HG02973 (cell line): ENCODE results near the gene CD69.
"Not testable (repeated sequence)": the region's sequence is repeated elsewhere in the genome, so short reads cannot be mapped to it uniquely, and the experiment has no call there.

Source experiments
- ATAC-seq: cut with Tn5 transposase; IDR thresholded peaks from one replicate; pipeline ENCODE4 v1.9.1; 2021; ENCODE audit warnings: moderate library complexity; ENCODE audit not compliant: unreplicated experiment

Gene CD69

DNA sequence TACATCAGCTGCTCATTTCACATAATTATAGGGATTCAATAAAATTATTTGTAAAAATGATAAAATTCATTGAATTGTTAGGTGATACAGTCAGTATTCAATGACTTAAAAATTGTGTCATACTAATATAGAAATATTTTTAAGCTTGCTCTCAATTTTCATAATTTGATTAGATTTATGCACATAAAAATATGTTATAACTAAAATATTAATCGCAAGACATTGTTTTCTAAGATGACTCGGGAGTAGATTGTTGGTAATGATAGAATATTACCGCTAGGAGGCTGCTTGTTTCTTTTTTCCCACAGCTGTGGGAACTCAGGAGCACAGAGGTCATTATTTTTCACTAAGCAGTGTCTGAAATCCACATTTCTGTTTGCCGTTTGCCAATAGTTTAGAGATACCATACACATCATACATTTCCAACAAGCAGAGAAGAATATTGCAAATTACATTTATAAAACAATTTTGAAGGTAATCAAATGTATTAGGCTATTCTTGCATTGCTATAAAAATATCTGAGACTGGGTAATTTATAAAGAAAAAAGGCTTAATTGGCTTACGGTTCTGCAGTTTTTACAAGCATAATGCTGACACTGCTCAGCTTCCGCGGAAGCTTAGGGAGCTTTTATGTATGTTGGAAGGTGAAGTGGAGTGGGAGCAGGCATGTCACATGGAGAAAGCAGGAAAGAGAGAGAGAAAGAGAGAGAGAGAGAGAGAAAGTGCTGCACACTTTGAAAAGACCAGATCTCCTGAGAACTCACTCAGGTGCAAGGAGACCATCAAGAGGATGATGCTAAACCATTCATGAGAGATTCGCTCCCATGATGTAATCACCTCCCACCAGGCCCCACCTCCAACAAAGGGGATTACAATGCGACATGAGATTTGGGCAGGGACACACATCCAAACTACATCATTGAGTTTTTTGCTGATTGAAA lies 9.2 kb downstream of the CD69 start:
- ATAC-seq = no peak

DNA sequence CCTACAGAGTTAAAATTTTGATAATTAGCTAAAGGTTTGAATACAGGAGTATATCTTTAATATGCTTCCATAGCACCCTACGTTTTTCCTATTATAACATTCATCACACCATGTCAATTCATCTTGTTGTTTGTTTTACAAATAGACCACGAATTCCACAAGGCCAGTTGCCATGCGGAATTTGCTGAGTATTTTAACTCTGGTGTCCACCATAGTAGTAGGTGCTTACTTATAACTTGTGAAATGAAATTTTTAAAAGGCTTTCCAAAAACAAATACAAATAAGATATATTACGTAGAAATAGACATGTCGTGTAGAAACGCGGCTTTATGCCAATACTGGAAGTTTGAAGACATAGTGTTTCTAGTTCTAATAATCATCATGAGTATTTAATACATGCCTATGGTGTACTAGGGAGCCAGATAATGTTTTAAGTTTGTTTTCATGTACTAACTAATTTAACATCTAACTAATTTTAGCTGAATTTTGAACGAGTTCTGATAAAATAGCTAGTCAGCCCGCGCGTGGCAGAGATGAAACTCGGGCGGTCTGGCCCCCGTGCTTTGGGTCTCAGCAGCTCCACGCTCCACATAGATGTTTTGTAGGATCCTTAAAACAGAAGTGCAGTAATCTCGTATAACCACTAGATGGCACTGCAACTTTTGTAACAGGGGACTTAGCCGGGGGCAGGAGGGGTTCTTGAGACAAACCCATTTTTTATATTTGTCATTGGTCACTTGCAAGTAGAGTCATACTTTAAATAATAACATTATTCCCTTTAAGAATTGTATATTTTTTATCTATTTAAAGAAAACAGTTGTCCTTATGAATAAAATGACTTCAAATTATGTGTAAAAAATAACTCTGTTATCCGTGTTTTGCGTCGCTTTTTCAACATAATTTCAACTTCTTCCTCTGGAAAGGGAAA lies 10.2 kb downstream of the CD69 start:
- peak; percentile 48 for ATAC-seq

DNA sequence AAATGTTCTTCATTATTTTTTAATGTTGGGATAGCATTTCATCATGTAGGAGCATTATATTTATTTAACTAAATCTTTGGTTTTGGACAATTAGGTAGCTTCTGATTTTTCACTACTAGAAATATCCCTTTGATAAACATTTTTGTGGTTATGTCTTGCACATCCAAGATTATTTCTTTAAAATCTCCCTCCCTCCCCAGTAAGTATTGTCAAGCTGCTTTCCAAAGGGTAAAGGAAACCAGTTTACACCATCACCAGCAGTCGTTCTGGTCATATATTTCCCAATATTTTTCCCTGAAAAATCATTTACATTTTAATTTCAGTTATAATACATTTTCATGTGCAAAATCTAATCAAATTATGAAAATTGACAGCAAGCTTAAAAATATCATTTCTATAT lies 11.1 kb downstream of the CD69 start:
- ATAC-seq = no peak

DNA sequence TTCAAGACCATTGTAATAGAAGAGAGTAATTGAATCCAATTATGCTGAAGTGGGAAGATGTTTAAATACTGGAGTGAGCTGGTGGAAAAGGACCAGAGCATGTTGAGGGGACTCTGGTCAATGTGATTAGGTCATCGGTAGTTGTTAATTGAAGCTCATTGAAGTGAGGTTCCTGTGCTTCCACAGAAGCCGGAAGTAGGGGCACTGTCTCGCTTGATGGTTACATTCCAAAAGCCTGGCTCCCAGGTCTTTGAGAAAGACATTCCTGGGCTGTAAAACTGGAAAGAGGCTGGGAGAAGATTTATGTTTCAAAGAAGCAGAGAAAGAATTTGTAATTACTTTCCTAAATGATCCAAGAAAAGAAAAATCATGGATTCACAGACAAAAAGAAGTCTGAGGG lies 15.5 kb downstream of the CD69 start:
- ATAC-seq = no peak

DNA sequence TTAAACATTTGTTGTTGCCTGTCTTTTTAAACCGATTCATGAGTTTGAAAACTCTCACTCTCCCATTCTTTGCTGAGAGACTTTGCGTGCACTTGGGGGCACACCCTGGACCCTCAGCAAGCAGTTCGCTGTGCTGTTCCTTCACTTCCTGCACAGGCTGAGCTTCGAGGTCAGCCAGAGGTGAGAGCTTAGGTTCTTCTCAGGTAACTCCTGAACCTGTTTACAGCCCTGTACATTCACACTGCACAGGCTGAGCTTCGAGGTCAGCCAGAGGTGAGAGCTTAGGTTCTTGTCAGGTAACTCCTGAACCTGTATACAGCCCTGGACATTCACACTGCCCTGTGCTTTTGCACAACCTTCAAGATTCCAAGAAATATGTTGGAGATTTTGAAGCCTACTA lies 18.0 kb downstream of the CD69 start:
- ATAC-seq = no peak

DNA sequence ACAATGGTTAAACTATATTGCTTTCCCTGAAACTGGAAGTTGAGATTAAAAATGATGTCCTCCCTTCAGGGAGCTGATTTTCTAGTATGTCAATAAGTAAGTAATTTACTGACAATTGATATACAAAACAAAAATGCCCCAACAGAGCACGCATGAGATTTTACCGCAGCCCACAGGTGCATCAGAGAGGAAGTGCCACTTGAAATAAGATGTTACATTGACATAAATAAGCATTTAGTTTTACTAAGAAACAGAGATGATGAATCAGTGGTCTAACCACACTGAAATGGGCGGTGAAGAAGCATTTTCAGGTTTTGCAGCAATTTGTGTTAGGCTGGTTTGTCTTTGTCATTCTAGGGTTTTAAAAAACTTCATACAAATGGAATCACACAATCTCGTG lies 19.0 kb downstream of the CD69 start:
- ATAC-seq = peak; percentile 74

DNA sequence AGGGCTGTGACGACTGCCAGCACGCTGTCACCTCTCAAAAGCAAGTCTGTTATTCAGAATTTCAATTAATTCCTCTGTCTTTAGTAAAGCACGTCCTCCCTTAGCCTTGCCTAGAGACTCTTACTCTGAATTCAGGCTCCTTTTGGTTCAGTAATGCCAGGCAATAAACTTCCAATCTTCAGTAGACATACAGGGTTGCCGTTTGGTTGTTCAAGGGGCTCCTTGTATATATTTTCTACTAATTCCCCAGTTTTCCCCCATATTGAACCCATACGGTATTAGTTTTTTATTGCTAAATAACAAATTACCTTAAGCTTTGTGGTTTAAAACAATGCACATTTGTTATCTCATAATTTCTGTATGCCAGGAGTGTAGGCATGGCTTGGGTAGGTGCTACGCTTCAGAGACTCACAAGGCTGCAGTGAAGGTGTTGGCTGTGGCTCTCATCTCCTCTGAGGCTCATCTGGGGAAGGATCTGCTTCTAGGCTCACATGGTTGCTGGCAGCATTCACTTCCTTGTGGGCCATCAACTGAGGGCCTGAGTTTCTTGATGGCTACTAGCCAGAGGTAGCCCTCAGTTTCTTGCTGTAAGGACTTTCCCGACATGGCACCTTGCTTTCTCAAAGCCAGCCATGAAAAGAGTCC lies 20.5 kb downstream of the CD69 start:
- ATAC-seq = no peak

DNA sequence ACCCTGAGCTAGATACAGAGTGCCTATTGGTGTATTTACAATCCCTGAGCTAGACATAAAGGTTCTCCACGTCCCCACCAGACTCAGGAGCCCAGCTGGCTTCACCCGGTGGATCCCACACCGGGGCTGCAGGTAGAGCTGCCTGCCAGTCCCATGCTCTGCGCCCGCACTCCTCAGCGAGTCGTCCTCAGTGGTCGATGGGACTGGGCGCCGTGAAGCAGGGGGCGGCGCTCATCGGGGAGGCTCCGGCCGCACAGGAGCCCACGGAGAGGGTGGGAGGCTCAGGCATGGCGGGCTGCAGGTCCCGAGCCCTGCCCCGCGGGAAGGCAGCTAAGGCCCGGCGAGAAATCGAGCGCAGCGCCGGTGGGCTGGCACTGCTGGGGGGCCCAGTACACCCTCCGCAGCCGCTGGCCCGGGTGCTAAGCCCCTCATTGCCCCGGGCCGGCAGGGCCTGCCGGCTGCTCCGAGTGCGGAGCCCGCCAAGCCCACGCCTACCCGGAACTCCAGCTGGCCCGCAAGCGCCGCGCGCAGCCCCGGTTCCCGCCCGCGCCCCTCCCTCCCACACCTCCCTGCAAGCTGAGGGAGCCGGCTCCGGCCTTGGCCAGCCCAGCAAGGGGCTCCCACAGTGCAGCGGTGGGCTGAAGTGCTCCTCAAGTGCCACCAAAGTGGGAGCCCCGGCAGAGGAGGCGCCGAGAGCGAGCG lies 21.1 kb downstream of the CD69 start:
- not testable (repeated sequence) for ATAC-seq

DNA sequence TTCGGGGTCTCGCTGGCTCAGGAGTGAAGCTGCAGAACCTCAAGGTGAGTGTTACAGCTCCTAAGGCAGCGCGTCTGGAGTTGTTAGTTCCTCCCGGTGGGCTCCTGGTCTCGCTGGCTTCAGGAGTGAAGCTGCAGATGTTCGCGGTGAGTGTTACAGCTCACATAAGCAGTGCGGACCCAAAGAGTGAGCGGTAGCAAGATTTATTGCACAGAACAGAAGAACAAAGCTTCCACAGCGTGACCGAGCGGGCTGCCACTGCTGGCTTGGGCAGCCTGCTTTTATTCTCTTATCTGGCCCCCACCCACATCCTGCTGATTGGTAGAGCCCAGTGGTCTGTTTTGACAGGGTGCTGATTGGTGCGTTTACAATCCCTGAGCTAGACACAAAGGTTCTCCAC lies 21.8 kb downstream of the CD69 start:
- not testable (repeated sequence) for ATAC-seq

DNA sequence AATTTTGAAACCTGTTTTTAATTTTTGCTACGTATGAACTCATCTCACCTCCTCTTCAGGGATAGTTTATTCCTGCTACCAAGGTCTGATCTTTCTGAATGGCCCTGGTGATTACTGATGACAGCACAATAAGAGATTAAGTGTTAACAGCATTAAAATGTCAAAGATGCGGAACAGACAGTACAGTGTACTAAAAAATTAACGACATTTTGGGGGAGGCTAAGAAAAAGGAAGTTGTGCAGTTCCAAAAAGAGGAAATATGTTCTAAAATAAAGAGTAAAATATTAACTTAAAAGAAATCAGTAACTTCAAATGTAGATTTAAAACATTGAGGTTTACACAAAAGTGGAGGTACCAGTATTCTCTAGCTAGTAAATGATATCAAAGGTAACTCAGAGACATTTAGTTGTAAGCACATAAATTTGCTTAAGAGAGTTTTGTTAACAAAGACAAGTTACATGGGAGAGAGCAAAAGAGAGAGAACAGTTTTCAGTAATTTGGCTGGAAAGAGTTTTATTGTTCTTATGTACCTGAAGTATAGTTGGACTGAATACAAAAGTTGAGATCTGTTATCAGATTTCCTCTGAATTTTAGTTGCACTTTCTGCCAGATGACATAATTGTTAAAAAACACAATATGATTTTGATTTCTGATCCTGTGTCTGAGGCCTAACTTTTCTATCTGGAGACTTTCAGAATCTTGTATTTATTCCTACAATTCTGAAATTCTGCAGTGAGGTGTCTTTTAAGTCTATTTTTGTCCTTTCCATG lies 23.6 kb downstream of the CD69 start:
- ATAC-seq = no peak

DNA sequence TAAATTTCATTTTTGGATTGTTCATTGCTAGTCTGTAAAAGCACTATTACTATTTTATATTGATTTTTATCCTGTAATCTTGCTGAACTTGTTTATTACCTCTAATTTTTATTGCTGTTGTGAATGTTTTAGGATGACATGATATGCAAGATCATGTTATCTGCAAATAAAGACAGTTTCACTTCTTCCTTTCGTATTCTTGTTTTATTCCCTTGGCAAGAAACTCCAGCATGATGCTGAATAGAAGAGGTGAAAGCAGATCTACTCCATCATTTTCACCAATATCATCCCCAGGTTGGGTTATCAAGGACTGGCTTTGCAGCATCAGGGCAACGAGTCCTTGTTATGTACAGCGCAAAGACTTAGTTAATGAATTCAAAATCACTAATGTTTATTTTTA lies 25.1 kb downstream of the CD69 start:
- ATAC-seq = no peak

DNA sequence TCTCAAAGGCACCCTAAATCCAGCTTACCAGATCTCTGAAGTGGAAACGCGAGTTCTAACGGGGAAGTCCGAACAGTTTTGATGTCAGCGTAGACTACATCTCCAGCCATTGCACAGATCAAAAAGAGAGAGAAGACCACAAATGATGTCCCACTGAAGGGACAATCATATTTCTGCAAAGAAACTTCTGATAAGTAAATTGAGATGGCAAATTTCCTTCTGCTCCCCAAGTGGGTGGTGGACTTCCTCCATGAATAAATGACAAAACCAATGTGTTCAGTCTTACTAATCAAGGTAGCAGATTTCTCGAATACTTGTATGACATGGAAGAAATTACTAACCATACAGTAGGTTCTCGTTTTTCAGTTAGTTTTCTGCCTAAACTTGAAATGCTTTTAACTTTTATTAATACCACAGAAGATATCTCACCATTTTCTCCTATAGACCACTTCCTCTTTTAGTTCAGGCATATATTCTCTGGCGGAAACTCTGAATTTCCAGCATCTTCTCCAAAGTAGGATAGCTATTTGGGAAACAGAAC lies 27.7 kb downstream of the CD69 start, which contains the start of gene CLECL1:
TSS of gene CLECL1 (minus strand) at position 177 of the 541 bp plus-strand sequence.
- peak; percentile 42 for ATAC-seq

DNA sequence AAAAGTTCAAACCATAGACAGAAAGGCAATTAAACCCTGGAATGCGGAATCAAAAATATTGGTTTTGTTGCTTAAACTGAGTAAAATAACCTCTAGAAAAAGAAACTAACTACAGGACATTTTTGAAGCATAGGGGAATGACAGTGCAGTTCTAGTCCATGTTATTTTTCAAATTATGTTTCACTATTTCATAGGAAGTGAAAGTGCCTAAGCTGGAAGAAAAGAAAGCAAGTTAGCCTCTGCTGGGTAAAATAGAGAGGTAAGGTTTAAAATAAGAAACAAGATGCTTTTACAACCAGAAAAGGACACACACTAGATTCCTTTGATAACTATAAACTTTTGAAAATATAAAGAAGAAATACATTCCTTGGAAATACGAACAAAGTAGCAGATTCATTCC lies 28.9 kb downstream of the CD69 start:
- no peak for ATAC-seq

DNA sequence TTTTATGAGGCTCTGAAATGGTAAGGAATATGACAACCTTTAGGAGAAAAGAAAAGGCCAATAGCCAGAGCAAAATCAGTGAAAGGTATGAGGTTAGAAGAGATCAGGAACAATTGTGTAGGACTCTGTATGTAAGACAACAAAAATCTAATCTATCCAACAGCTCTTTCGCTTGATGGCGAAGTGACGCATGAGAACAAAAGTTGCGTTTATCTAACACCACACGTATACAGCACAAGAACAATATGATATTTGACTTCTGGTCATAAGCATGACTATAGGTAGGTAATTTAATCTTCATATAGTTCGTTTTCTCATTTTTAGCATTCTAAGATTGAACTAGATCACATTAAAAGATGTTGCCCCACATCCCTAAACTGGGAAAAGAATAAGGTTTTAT lies 29.3 kb downstream of the CD69 start:
- ATAC-seq = no peak

DNA sequence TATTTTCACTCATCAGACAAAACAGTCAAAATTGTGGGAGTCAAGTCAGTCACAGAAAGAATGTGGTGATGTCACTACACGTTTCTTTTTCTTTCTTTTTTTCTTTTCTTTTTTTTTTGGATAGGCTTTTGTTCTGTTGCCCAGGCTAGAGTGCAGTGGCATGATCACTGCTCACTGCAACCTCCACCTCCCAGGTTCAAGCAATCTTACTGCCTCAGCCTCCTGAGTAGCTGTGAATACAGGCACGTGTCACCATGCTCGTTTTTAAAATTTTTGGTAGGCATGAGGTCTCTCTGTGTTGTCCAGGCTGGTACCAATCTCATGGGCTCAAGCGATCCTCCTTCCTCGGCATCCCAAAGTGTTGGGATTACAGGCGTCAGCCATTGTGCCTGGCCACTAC lies 30.1 kb downstream of the CD69 start:
- no peak for ATAC-seq

DNA sequence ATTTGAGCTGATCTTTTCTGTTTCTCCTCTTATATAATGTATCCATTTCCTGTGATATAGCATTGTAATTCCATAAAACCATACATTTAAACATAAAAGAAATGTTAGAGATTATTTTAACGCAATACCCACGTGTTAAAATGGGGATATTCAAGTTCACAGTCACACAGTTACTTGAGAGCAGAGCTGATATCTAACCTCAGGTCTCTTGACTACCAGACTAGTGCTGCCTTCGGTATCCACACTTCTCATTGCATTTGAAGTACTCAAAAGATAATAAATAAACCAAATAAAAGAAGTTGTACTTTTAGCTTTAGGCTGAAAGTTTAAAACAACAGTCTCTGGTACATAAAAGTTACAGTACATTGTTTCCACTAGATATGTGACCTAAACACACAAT lies 30.7 kb downstream of the CD69 start:
- no peak for ATAC-seq

DNA sequence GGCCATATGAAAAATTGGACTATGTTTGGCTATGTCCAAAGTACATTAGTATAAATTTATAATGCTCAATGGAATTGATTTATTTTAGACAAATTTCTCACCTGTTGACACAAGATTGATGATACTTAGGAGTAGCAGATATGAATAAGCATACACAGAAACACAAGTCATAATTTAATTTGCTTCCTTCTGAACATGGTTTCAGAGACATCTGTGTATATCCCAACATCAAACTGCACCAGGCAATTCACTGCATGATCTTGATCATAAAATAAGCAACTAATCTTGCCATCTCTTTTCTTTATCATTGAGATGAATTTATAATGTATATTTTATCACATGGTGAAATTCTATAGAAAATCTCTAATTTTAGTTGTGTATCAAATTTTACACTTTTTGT lies 31.6 kb downstream of the CD69 start:
- no peak for ATAC-seq

DNA sequence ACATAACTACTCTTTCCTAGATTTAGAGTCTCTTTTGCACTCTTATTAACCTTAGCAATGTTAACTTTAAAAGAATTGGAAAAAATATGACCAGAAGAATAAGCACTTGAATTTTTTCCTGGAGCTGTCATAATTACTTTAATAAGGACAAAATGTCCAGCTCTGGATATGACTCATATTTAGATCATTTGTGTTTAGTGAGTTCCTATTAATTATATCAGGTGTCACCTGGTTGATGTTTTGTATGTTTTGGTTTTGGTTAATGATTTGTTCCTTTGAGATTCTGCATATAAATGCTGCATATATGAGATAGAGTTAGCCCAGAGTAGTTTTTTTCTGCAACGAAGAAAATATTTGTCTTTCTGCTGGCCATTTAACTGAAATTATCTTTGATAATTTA lies 32.9 kb downstream of the CD69 start:
- ATAC-seq = no peak

DNA sequence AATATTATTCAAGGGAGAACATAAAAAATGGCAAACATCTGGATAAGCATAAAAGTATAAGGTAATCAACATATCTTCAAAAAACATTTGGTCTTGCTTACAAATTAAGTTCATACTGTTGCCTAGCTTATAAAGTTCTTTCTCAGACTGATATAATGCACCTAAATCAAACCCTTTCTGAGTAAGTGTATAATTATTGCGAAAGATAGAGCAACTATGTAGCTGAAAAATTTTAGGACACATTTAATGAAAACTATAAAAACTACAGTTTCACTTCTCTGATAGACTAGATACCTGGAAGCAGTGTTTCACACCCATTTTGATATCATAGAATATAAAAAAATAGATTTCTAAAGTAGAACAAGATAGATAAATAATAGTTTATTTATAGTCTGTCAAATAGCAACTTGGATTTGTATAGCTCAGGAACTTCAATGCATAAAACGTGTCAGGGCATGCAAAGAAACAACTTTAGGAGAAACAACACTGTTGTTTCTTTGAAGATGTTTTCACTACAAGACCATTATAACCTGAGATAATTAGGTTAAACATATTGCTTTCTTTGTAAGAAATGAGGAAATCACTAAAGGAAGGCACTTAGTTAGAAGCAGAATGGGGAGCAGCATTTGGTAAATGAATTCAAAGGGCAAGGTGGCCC lies 35.4 kb downstream of the CD69 start:
- no peak for ATAC-seq
